GM12878 (cell line): ENCODE results near the gene ZSCAN25. TPM values are rescaled to one million over a fixed set of nuclear protein-coding genes. Genes with fewer than 3 reads are reported as not detected.

Source experiments
- ATAC-seq: fragments of 200-7000 bp; cut with Tn5 transposase; 3 replicates; pipeline ENCODE4 v1.9.1; 2020; ENCODE audit warnings: mild to moderate bottlenecking, moderate library complexity
- BruUV-seq: library from RNA; stranded (reverse); fragments of 400-500 nt; replicated peaks from 2 replicates; lab custom pipeline; 2021; lab: Mats Ljungman, UMichigan
- CTCF ChIA-PET: fragments of 300-600 bp; sonication (Branson Sonifier 250); formaldehyde crosslinking; extraction: SDS; loops from one replicate; lab custom pipeline; 2021; ENCODE audit warnings: inconsistent platforms; lab: Yijun Ruan, JAX
- POLR2A ChIA-PET: fragments of 350-600 bp; formaldehyde crosslinking; extraction: SDS; loops from one replicate; lab custom pipeline; 2021; ENCODE audit warnings: inconsistent platforms; lab: Charles Lee
- RAD21 ChIA-PET: fragments of 300-600 bp; sonication (Branson Sonifier 250); formaldehyde crosslinking; loops from one replicate; lab custom pipeline; 2023; ENCODE audit warnings: antibody characterized with exemption; ENCODE audit not compliant: unreplicated experiment; lab: Charles Lee
- SMC1A ChIA-PET: fragments of 300-600 bp; sonication (Branson Sonifier 250); formaldehyde crosslinking; loops from one replicate; lab custom pipeline; 2023; ENCODE audit not compliant: unreplicated experiment, uncharacterized antibody; lab: Charles Lee
- DNase-seq: peaks from one replicate; pipeline ENCODE4 v3.0.0-alpha.2; 2011; ENCODE audit warnings: low read depth, low spot score
- FAIRE-seq: peaks from 3 replicates; lab custom pipeline; 2011; peaks lifted over from hg19 to GRCh38; lab: Jason Lieb, UNC
- H2AFZ ChIP-seq: 2 replicates; pipeline ENCODE4 v1.6.0; 2011; ENCODE audit warnings: low read depth, low read length, control low read depth; ENCODE audit not compliant: control insufficient read depth
- H3K27ac ChIP-seq: 2 replicates; pipeline ENCODE4 v1.5.1; 2011; ENCODE audit warnings: control low read depth; ENCODE audit not compliant: control insufficient read depth, insufficient read depth
- H3K27me3 ChIP-seq, 2 experiments: replicated peaks in 1 of 2; 2 replicates each; pipeline versions ENCODE4 v1.6.0 to v1.6.1; 2011; ENCODE audit warnings: low read length in 1 of 2; ENCODE audit not compliant: control insufficient read depth in 2 of 2, insufficient read depth in 2 of 2
- H3K36me3 ChIP-seq, 2 experiments: 2 replicates each; pipeline ENCODE4 v1.5.1; 2011; ENCODE audit warnings: low read length in 1 of 2; ENCODE audit not compliant: control insufficient read depth in 2 of 2, insufficient read depth in 2 of 2
- H3K4me1 ChIP-seq: 2 replicates; pipeline ENCODE4 v1.6.1; 2011; ENCODE audit warnings: mild to moderate bottlenecking, low read length, moderate library complexity, mixed read lengths; ENCODE audit not compliant: control insufficient read depth, insufficient read depth
- H3K4me2 ChIP-seq: 2 replicates; pipeline ENCODE4 v1.6.0; 2011; ENCODE audit warnings: control low read depth; ENCODE audit not compliant: control insufficient read depth, insufficient read depth
- H3K4me3 ChIP-seq: fragments of 200-600 bp; sonication (generic); 2 replicates; pipeline ENCODE4 v1.5.1; 2016
- H3K79me2 ChIP-seq: 2 replicates; pipeline ENCODE4 v1.6.0; 2011; ENCODE audit warnings: low read length; ENCODE audit not compliant: control insufficient read depth, insufficient read depth
- H3K9ac ChIP-seq: 2 replicates; pipeline ENCODE4 v1.8.0; 2011; ENCODE audit warnings: low read length, control low read depth, mixed read lengths; ENCODE audit not compliant: control insufficient read depth, insufficient read depth
- H3K9me3 ChIP-seq: replicated peaks from 3 replicates; pipeline ENCODE4 v1.5.1; 2011; ENCODE audit warnings: mild to moderate bottlenecking, low read length; ENCODE audit not compliant: control insufficient read depth, insufficient read depth
- H4K20me1 ChIP-seq: 2 replicates; pipeline ENCODE4 v1.6.0; 2011; ENCODE audit not compliant: control insufficient read depth, insufficient read depth
- BCL11A ChIP-seq: IDR thresholded peaks from 2 replicates; pipeline ENCODE4 v1.6.1; 2011; ENCODE audit warnings: low read depth, low read length
- CBX5 ChIP-seq: sonication (generic); IDR thresholded peaks from 2 replicates; pipeline ENCODE4 v1.6.1; 2016; ENCODE audit warnings: low read depth, moderate library complexity, mild to moderate bottlenecking, inconsistent platforms
- ETV6 ChIP-seq, 2 experiments: fragments of 450-650 bp in 1 of 2; IDR thresholded peaks in 1 of 2; conservative IDR thresholded peaks in 1 of 2; 2 replicates each; pipeline ENCODE4 v1.6.1; 2014; ENCODE audit warnings: antibody characterized with exemption in 1 of 2, borderline replicate concordance in 1 of 2, low read depth in 1 of 2, mild to moderate bottlenecking in 1 of 2, moderate library complexity in 1 of 2
- KAT2A ChIP-seq: conservative IDR thresholded peaks from 2 replicates; pipeline ENCODE4 v1.6.1; 2011; ENCODE audit warnings: low read depth, low read length; ENCODE audit not compliant: control insufficient read depth
- NR2C2 ChIP-seq: IDR thresholded peaks from 2 replicates; pipeline ENCODE4 v1.6.1; 2011; ENCODE audit warnings: borderline replicate concordance, low read depth; ENCODE audit not compliant: control insufficient read depth, insufficient read length
- SIX5 ChIP-seq: IDR thresholded peaks from 2 replicates; pipeline ENCODE4 v1.6.1; 2011; ENCODE audit warnings: mild to moderate bottlenecking, low read depth, low read length, moderate library complexity; ENCODE audit not compliant: severe bottlenecking
- STAT3 ChIP-seq: IDR thresholded peaks from 2 replicates; pipeline ENCODE4 v1.6.1; 2011; ENCODE audit warnings: low read depth, low read length, improper control_type of control experiment
- SUPT20H ChIP-seq: IDR thresholded peaks from 2 replicates; pipeline ENCODE4 v1.6.1; 2011; ENCODE audit warnings: low read depth, mild to moderate bottlenecking, low read length, moderate library complexity, borderline replicate concordance; ENCODE audit not compliant: control insufficient read depth
- WRNIP1 ChIP-seq: IDR thresholded peaks from 2 replicates; pipeline ENCODE4 v1.6.1; 2011; ENCODE audit warnings: low read depth, low read length, improper control_type of control experiment, borderline replicate concordance
- ZNF622 ChIP-seq: fragments of 450-650 bp; IDR thresholded peaks from 2 replicates; pipeline ENCODE4 v1.6.1; 2017; ENCODE audit warnings: mild to moderate bottlenecking, inconsistent platforms
- WGBS: methylation state at CpG from one replicate; pipeline ENCODE4 v1.1.6; 2016; ENCODE audit warnings: low lambda C conversion rate; ENCODE audit not compliant: insufficient replicate concordance, insufficient coverage; ENCODE audit errors: missing lambda C conversion rate; 5-methylcytosine and 5-hydroxymethylcytosine counted together
- in situ Hi-C: fragments of 300-500 bp; cut with MboI; formaldehyde crosslinking; loops from 9 replicates; pipeline ENCODE4 v1.14.3; 2018; ENCODE audit warnings: mixed read lengths
- intact Hi-C: fragments of 100-400 bp; cut with micrococcal nuclease; formaldehyde crosslinking; loops from one replicate; pipeline ENCODE4 v1.14.2; 2022; ENCODE audit not compliant: unreplicated experiment
- polyA plus RNA-seq, 11 experiments: library from polyadenylated mRNA; depleted of rRNA in 4 of 11; unstranded in 6 of 11; stranded (reverse) in 5 of 11; fragments of >200 nt; fragmentation: Nextera tagmentation in 4 of 11; fragmentation: Illumina TruSeq in 1 of 11; extraction: Ambion mirVana in 4 of 11; extraction: Trizol in 1 of 11; gene quantifications; 1 replicate in 1 of 11; 2 replicates in 10 of 11; pipeline versions ENCODE4 v1.2.1 to v1.2.3, GENCODE V29; 2011 to 2016; ENCODE audit warnings: inconsistent platforms in 2 of 11, missing spikeins in 2 of 11, low read depth in 1 of 11
- total RNA-seq, 4 experiments: library from RNA; depleted of rRNA in 3 of 4; stranded (reverse); fragments of >200 nt in 3 of 4; fragmentation: Illumina TruSeq in 1 of 4; extraction: Trizol in 1 of 4; gene quantifications; 2 replicates each; pipeline versions ENCODE4 v1.2.1 to v1.2.3, GENCODE V29; 2013 to 2021
- TF ChIP-seq, protein P1 (sequence below): IDR thresholded peaks from 2 replicates; pipeline ENCODE4 v1.6.1; 2012; ENCODE audit warnings: low read depth, low read length, improper control_type of control experiment
- TF ChIP-seq, protein P2 (sequence below): fragments of 450-650 bp; IDR thresholded peaks from 2 replicates; pipeline ENCODE4 v1.6.1; 2016; ENCODE audit warnings: mild to moderate bottlenecking
- TF ChIP-seq, protein P3 (sequence below): IDR thresholded peaks from 2 replicates; pipeline ENCODE4 v1.6.1; 2012; ENCODE audit warnings: low read depth, low read length, improper control_type of control experiment
- TF ChIP-seq, protein P4 (sequence below): fragments of 450-650 bp; IDR thresholded peaks from 2 replicates; pipeline ENCODE4 v1.6.1; 2017; ENCODE audit warnings: mild to moderate bottlenecking, moderate library complexity

The ZSCAN25 gene
- total and polyA plus RNA-seq, 10 of the 15 experiments (the other 5 are each of a cell fraction or from before 2014, with no cell fraction given) = 0.79 to 15.6 (median 9.6) TPM

DNA sequence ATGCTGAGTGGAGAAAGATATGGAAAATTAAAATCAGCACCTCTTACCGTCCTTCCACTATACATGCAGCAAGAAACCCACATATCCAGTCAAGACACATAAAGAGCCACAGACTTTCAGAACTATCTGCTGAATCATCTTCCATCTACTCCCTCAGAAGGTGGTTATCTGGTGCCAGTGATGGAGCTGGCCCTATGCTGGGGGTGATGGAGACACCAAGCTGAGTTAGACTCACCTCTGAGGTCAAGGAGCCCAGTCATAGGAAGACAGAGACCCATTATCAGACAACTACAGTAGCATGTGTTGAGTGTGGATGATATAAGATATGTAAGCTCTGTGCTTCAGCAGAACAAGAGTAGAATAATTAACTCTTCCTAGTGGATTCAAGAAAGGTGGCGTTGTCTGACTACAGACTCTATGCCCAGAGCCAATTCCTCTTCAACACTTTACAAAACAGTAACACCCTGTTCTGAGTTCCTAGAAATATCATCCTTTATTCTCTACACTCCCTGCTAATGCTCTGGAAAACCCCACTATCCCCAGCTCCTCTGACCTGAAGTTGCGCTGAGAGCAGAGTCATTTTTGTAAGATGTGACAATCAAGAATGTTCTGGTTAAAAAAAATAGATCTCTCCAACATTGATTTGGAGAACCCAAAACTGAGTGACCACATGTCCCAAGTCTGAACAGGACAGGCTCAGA lies 48.7 kb downstream of the ZSCAN25 start:
- Histone ChIP-seq H3K27me3 (no peaks in the 10 kb centered on the region), H3K9ac (no peak overlapping the region), H3K4me2 (no peak overlapping the region), H3K79me2 (no peaks in the 10 kb centered on the region), H2AFZ (no peak overlapping the region), H3K27ac (no peak overlapping the region), H3K36me3 (no peaks in the 10 kb centered on the region; a peak in 2 of 4 replicates), H3K9me3 (no peaks in the 10 kb centered on the region)
- ChIA-PET CTCF (no interaction called here), POLR2A (no interaction called here), SMC1A (no interaction called here), RAD21 (no interaction called here)
- in situ Hi-C loops = no loop called here
- intact Hi-C loops = no loop called here
- FAIRE-seq (no peak), ATAC-seq (no peak), DNase-seq (no peak)
- WGBS = 98% methylated on average over 3 of the region's 3 CpGs
- BruUV-seq = no TSS peak
- TF ChIP-seq ETV6 (conservative IDR thresholded peaks at IDR 0.05 in 1 of 2, IDR thresholded peaks at IDR 0.05 in 1 of 2; ENCODE audit: borderline replicate concordance in 1 of 2, low read depth in 1 of 2) = no peak
- no peak for TF ChIP-seq KAT2A
- no peak for TF ChIP-seq CBX5
- no peak for TF ChIP-seq NR2C2
- TF ChIP-seq, protein P1, sequence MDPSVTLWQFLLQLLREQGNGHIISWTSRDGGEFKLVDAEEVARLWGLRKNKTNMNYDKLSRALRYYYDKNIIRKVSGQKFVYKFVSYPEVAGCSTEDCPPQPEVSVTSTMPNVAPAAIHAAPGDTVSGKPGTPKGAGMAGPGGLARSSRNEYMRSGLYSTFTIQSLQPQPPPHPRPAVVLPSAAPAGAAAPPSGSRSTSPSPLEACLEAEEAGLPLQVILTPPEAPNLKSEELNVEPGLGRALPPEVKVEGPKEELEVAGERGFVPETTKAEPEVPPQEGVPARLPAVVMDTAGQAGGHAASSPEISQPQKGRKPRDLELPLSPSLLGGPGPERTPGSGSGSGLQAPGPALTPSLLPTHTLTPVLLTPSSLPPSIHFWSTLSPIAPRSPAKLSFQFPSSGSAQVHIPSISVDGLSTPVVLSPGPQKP = no peak
- no peak for TF ChIP-seq BCL11A
- TF ChIP-seq ZNF622 = no peak
- TF ChIP-seq, protein P2, sequence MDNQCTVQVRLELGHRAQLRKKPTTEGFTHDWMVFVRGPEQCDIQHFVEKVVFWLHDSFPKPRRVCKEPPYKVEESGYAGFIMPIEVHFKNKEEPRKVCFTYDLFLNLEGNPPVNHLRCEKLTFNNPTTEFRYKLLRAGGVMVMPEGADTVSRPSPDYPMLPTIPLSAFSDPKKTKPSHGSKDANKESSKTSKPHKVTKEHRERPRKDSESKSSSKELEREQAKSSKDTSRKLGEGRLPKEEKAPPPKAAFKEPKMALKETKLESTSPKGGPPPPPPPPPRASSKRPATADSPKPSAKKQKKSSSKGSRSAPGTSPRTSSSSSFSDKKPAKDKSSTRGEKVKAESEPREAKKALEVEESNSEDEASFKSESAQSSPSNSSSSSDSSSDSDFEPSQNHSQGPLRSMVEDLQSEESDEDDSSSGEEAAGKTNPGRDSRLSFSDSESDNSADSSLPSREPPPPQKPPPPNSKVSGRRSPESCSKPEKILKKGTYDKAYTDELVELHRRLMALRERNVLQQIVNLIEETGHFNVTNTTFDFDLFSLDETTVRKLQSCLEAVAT = no peak
- TF ChIP-seq WRNIP1 = no peak
- no peak for TF ChIP-seq SIX5
- TF ChIP-seq, protein P3, sequence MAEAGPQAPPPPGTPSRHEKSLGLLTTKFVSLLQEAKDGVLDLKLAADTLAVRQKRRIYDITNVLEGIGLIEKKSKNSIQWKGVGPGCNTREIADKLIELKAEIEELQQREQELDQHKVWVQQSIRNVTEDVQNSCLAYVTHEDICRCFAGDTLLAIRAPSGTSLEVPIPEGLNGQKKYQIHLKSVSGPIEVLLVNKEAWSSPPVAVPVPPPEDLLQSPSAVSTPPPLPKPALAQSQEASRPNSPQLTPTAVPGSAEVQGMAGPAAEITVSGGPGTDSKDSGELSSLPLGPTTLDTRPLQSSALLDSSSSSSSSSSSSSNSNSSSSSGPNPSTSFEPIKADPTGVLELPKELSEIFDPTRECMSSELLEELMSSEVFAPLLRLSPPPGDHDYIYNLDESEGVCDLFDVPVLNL = no peak
- TF ChIP-seq, protein P4, sequence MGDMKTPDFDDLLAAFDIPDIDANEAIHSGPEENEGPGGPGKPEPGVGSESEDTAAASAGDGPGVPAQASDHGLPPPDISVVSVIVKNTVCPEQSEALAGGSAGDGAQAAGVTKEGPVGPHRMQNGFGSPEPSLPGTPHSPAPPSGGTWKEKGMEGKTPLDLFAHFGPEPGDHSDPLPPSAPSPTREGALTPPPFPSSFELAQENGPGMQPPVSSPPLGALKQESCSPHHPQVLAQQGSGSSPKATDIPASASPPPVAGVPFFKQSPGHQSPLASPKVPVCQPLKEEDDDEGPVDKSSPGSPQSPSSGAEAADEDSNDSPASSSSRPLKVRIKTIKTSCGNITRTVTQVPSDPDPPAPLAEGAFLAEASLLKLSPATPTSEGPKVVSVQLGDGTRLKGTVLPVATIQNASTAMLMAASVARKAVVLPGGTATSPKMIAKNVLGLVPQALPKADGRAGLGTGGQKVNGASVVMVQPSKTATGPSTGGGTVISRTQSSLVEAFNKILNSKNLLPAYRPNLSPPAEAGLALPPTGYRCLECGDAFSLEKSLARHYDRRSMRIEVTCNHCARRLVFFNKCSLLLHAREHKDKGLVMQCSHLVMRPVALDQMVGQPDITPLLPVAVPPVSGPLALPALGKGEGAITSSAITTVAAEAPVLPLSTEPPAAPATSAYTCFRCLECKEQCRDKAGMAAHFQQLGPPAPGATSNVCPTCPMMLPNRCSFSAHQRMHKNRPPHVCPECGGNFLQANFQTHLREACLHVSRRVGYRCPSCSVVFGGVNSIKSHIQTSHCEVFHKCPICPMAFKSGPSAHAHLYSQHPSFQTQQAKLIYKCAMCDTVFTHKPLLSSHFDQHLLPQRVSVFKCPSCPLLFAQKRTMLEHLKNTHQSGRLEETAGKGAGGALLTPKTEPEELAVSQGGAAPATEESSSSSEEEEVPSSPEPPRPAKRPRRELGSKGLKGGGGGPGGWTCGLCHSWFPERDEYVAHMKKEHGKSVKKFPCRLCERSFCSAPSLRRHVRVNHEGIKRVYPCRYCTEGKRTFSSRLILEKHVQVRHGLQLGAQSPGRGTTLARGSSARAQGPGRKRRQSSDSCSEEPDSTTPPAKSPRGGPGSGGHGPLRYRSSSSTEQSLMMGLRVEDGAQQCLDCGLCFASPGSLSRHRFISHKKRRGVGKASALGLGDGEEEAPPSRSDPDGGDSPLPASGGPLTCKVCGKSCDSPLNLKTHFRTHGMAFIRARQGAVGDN = no peak
- TF ChIP-seq SUPT20H = no peak
- no peak for TF ChIP-seq STAT3
- TF ChIP-seq, all 136 proteins: peak for 0
- H3K4me1 ChIP-seq = no peaks in the 10 kb centered on the region
- H4K20me1 ChIP-seq = no peaks in the 10 kb centered on the region
- H3K4me3 ChIP-seq = no peak overlapping the region
